Body of pancreas (tissue), 2 donors: ENCODE results near the gene NKX2-3. TPM values are rescaled to one million over a fixed set of nuclear protein-coding genes. Genes with fewer than 3 reads are reported as not detected.

Experiments
- total RNA-seq, 2 donors: library from RNA; depleted of rRNA; stranded (reverse); fragments of >200 nt; gene quantifications; one replicate each; pipeline ENCODE4 v1.1.0, GENCODE V29; 2016

The NKX2-3 gene
- total RNA-seq, 2 donors from 2014 or later = 2.9 TPM; not detected in 1

Other genes starting within 250 kb of the NKX2-3 start
- gene CNNM1, start 203.6 kb upstream of the NKX2-3 start, total RNA-seq = 1 to 10 TPM; 1.3 to 1.6 TPM
- gene GOT1, start 102.3 kb upstream of the NKX2-3 start, total RNA-seq = 10 to 100 TPM in 1 of 2 donors, 1 to 10 TPM in 1; 7.3 to 14.8 TPM
- 10 to 100 TPM; 15.3 to 22.1 TPM for gene SLC25A28, start 87.5 kb downstream of the NKX2-3 start, total RNA-seq
- gene ENTPD7, start 126.6 kb downstream of the NKX2-3 start, total RNA-seq = 10 to 100 TPM in 1 of 2 donors, 1 to 10 TPM in 1; 9.3 to 17.1 TPM
- gene COX15, start 199.2 kb downstream of the NKX2-3 start, total RNA-seq = 10 to 100 TPM in 1 of 2 donors, 1 to 10 TPM in 1; 9.6 to 17.9 TPM
- gene CUTC, start 199.3 kb downstream of the NKX2-3 start, total RNA-seq = 10 to 100 TPM in 1 of 2 donors, 1 to 10 TPM in 1; 8.6 to 14.8 TPM
- gene ABCC2, start 249.7 kb downstream of the NKX2-3 start, total RNA-seq = 1 to 10 TPM; 1.3 to 4.3 TPM